OCI-LY7 (cell line): Measurements from ENCODE around the gene SEPTIN12.

Source experiments
- EZH2phosphoT487 ChIP-seq: fragments of 200-600 bp; sonication (generic); IDR thresholded peaks from 2 replicates; pipeline ENCODE4 v1.6.1; 2018; ENCODE audit warnings: low read depth, borderline replicate concordance, mild to moderate bottlenecking, mixed run types, antibody characterized with exemption, low read length, moderate library complexity, mixed read lengths
- TF ChIP-seq, protein P1 (sequence below): fragments of 200-600 bp; sonication (generic); conservative IDR thresholded peaks from 2 replicates; pipeline ENCODE4 v1.5.1; 2014; ENCODE audit warnings: mild to moderate bottlenecking, antibody characterized with exemption, low read length, moderate library complexity, mixed read lengths

DNA sequence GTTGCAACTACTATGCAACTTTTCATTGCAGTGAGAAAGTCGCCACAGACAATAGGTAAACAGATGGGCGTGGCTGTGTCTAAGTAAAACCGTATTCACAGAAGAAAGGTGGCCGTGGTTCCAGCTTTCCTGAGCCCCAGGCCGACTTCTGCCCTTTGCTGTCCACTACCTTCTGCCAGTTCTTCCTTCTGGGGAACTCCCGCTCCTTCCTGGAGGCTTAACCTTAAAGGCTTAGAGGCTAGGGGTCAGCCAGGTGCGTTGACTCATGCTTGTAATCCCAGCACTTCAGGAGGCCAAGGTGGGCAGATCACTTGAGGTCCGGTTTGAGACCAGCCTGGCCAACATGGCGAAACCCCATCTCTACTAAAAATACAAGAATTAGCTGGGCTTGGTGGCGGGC is 2.1 kb upstream of the SEPTIN12 start:
- TF ChIP-seq, protein P1, sequence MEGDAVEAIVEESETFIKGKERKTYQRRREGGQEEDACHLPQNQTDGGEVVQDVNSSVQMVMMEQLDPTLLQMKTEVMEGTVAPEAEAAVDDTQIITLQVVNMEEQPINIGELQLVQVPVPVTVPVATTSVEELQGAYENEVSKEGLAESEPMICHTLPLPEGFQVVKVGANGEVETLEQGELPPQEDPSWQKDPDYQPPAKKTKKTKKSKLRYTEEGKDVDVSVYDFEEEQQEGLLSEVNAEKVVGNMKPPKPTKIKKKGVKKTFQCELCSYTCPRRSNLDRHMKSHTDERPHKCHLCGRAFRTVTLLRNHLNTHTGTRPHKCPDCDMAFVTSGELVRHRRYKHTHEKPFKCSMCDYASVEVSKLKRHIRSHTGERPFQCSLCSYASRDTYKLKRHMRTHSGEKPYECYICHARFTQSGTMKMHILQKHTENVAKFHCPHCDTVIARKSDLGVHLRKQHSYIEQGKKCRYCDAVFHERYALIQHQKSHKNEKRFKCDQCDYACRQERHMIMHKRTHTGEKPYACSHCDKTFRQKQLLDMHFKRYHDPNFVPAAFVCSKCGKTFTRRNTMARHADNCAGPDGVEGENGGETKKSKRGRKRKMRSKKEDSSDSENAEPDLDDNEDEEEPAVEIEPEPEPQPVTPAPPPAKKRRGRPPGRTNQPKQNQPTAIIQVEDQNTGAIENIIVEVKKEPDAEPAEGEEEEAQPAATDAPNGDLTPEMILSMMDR = no peak
- no peak for TF ChIP-seq EZH2phosphoT487
